OCI-LY1 (cell line): Measurements from ENCODE around the gene TSNAX.

Experiments used
- EZH2 ChIP-seq: fragments of 200-600 bp; sonication (generic), shearing (Covaris generic); IDR thresholded peaks from 2 replicates; pipeline ENCODE4 v1.8.0; 2017; ENCODE audit warnings: borderline replicate concordance, mixed run types, mild to moderate bottlenecking, antibody characterized with exemption, low read length, moderate library complexity, mixed read lengths
- TF ChIP-seq, protein P1 (sequence below): fragments of 200-600 bp; sonication (generic), shearing (Covaris generic); IDR thresholded peaks from 2 replicates; pipeline ENCODE4 v1.5.1; 2017; ENCODE audit warnings: mild to moderate bottlenecking, antibody characterized with exemption, low read length, moderate library complexity, mixed read lengths

DNA sequence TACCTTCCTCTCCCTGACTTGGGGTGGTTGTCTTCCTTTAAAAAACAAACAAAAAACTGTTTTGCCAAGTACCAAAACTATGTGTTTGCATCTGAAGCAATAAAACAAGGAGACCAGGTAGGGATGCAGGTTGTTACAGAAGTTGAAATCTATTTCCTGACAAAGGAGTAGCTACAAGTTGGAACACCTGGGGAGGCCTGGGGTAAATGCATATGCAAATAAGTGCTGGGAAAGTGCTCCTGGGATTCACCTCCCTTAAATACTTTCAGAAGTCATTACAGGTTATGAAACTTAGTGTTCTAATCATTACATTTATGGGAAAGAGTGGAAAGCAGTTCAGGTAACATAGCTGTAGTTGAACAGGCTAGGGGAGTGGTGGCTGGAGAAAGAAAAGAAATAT lies 1.9 kb upstream of the TSNAX start:
- TF ChIP-seq EZH2, result no peak
- TF ChIP-seq, protein P1, sequence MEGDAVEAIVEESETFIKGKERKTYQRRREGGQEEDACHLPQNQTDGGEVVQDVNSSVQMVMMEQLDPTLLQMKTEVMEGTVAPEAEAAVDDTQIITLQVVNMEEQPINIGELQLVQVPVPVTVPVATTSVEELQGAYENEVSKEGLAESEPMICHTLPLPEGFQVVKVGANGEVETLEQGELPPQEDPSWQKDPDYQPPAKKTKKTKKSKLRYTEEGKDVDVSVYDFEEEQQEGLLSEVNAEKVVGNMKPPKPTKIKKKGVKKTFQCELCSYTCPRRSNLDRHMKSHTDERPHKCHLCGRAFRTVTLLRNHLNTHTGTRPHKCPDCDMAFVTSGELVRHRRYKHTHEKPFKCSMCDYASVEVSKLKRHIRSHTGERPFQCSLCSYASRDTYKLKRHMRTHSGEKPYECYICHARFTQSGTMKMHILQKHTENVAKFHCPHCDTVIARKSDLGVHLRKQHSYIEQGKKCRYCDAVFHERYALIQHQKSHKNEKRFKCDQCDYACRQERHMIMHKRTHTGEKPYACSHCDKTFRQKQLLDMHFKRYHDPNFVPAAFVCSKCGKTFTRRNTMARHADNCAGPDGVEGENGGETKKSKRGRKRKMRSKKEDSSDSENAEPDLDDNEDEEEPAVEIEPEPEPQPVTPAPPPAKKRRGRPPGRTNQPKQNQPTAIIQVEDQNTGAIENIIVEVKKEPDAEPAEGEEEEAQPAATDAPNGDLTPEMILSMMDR, result no peak
